Hepatocyte (in vitro differentiated cells): ENCODE results near the gene MACROH2A1.

ENCODE experiments used
- CTCF ChIP-seq: fragments of 200-600 bp; sonication (generic); IDR thresholded peaks from 2 replicates; pipeline ENCODE4 v1.5.1; 2016; ENCODE audit warnings: antibody characterized with exemption, mild to moderate bottlenecking; ENCODE audit not compliant: poor library complexity
- EZH2phosphoT487 ChIP-seq: fragments of 200-600 bp; sonication (generic); IDR thresholded peaks from one replicate; pipeline ENCODE4 v1.6.1; 2018; ENCODE audit warnings: antibody characterized with exemption, mild to moderate bottlenecking, low read depth, moderate library complexity; ENCODE audit not compliant: unreplicated experiment, severe bottlenecking

GRCh38 chr5:135438636-135439221, 39.7 kb upstream of the MACROH2A1 start:
- TF ChIP-seq CTCF (no peak), EZH2phosphoT487 (no peak)
